H4 (cell line): ENCODE results near the gene MESP1. TPM values are rescaled to one million over a fixed set of nuclear protein-coding genes. Genes with fewer than 3 reads are reported as not detected.

Source experiments
- DNase-seq: peaks from one replicate; pipeline ENCODE4 v3.0.0-alpha.2; 2015; ENCODE audit warnings: low spot score
- total RNA-seq: library from RNA; depleted of rRNA; stranded (reverse); fragments of >200 nt; shearing (Covaris generic); gene quantifications from 2 replicates; pipeline ENCODE4 v1.2.3, GENCODE V29; 2014

Gene MESP1
- total RNA-seq, 1 experiment from 2014 or later = not detected

- no peak for DNase-seq
These were observed 7.9 kb upstream of the MESP1 start for GRCh38 chr15:89758981-89759380.

- DNase-seq = no peak
These were observed 7.2 kb upstream of the MESP1 start for GRCh38 chr15:89758283-89758682.

GRCh38 chr15:89756897-89757296 lies 5.8 kb upstream of the MESP1 start:
- DNase-seq = peak; percentile 35

- DNase-seq = no peak
These were observed 4.7 kb upstream of the MESP1 start for GRCh38 chr15:89755701-89756100.

GRCh38 chr15:89754361-89755154 lies 3.5 kb upstream of the MESP1 start:
- DNase-seq = no peak

- no peak for DNase-seq
These were observed 2.8 kb upstream of the MESP1 start for GRCh38 chr15:89753855-89754254.

DNA sequence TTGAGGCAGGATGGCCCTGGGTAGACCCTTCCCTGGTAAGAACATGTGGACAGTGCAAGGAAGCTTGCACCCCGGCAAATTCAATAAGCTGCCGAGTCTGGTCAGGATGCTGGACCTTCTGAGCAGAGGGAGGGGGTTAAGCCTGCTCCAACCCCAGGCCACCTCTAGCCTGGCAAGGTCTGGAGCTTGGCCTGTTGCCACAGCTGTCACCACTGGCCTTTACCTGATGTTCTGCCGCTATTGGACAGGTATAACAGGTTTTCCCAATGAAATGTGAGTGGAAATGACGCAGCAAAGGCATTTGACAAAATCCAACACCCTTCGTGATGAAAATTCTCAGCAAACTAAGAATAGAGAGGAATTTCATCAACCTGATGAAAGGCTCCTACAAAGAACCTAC lies 699 bp upstream of the MESP1 start:
- no peak for DNase-seq

- no peak for DNase-seq
These were observed 994 bp downstream of the MESP1 start for GRCh38 chr15:89749951-89750559.

GRCh38 chr15:89749526-89749925 lies 1.5 kb downstream of the MESP1 start:
- no peak for DNase-seq

DNA sequence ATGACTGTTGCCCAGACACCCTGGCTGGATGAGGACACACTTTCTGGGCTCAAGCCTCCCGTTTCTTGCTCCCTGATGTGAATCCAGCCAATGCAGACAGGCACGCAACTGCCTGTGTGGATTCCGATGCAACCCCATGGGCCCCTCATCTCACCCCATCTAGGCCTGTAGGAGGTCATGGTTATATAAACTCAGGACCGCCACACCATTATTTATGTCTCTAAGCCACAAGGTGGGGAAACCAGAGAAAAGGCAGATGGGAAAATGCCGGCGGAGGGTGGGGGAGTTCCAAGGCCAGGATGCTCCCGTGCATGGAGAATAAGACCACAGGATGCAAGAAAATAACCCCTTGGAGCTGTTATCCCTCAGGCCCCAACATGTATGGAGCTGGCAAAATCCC lies 2.0 kb downstream of the MESP1 start:
- no peak for DNase-seq

- DNase-seq = no peak
These were observed 3.1 kb downstream of the MESP1 start for GRCh38 chr15:89747708-89748682.

GRCh38 chr15:89746386-89746780 lies 4.7 kb downstream of the MESP1 start:
- DNase-seq = no peak

- no peak for DNase-seq
These were observed 5.3 kb downstream of the MESP1 start for GRCh38 chr15:89745768-89746167.

DNA sequence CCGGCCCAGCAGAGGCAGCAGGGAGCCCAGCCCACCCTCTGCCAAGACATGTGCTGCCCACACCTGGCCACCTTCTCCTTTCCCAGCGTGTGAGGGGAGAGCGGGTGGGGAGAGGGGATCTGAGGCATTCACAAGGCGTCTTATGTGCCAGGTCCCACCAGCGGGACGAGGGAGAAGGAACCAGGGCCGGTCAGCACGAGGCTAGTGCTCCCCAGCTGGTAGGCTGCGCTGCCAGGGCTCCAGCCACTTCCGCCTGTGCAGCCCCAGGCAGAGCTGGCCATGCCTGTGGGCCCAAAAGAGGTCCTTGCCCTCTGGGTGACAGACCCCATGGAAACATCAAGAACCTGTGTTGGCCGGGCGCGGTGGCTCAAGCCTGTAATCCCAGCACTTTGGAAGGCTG lies 5.9 kb downstream of the MESP1 start:
- DNase-seq = no peak

- no peak for DNase-seq
These were observed 7.5 kb downstream of the MESP1 start for GRCh38 chr15:89743594-89743993.

GRCh38 chr15:89743011-89743410 lies 8.0 kb downstream of the MESP1 start:
- DNase-seq = no peak

- peak; percentile 66 for DNase-seq
These were observed 10.9 kb downstream of the MESP1 start for GRCh38 chr15:89740137-89740536.

DNA sequence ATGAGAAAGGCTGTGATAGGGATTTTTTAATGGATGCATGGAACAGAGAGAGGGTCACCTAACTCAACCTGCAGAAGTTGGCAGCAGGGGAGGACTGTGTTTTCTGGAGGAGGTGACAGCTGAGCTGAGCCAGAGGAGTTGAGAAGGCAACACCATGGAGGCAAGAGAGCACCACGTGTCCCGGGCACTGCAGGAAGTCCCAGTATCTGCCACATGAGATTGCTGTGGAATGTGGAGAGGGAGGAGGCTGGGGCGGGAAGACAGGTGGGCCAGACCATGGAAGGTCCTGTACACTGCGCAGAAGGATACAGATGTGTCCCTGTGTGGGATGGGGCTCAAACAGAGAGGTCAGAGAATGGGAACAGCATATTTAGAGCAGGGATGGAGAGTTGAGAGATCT lies 15.3 kb downstream of the MESP1 start:
- no peak for DNase-seq

GRCh38 chr15:89732451-89733172 lies 18.4 kb downstream of the MESP1 start:
- no peak for DNase-seq

GRCh38 chr15:89731275-89731674 lies 19.8 kb downstream of the MESP1 start:
- no peak for DNase-seq

GRCh38 chr15:89728254-89728653 lies 22.8 kb downstream of the MESP1 start:
- DNase-seq = no peak

GRCh38 chr15:89725064-89725463 lies 26.0 kb downstream of the MESP1 start:
- DNase-seq = no peak
